KBM-7 (cell line): Measurements from ENCODE around the gene DOK3.

Source experiments
- DNase-seq: peaks from one replicate; pipeline ENCODE4 v3.0.0-alpha.2; 2015
- in situ Hi-C: fragments of 300-500 bp; cut with MboI; formaldehyde crosslinking; loops from 2 replicates; pipeline ENCODE4 v1.14.3; 2020; ENCODE audit warnings: low sequenced_read_pairs, low pct_unique_long_range_greater_than_20kb, mixed read lengths

The DOK3 gene

GRCh38 chr5:177516601-177517568 lies 7.3 kb upstream of the DOK3 start, which contains the start of gene DDX41:
DDX41 (minus strand) TSS chr5:177516961; CDS start chr5:177516945, 16 bp downstream.
- DNase-seq: peak; percentile 98
- in situ Hi-C loops: no loop called here

- no peak for DNase-seq
- in situ Hi-C loops: no loop called here
Measured at GRCh38 chr5:177515580-177515979, 6.0 kb upstream of the DOK3 start.

- in situ Hi-C loops: no loop called here
Measured at GRCh38 chr5:177514541-177514940, 4.9 kb upstream of the DOK3 start.

GRCh38 chr5:177513500-177513899 lies 3.9 kb upstream of the DOK3 start:
- no peak for DNase-seq
- in situ Hi-C loops: no loop called here

More at GRCh38 chr5:177514541-177514940, 4.9 kb upstream of the DOK3 start:
- DNase-seq: no peak

- in situ Hi-C loops: no loop called here
- no peak for DNase-seq
Measured at GRCh38 chr5:177512736-177513380, 3.2 kb upstream of the DOK3 start.

GRCh38 chr5:177511796-177512675 lies 2.4 kb upstream of the DOK3 start:
- in situ Hi-C loops: no loop called here

GRCh38 chr5:177511181-177511580 lies 1.6 kb upstream of the DOK3 start:
- in situ Hi-C loops: no loop called here
- DNase-seq: no peak

More at GRCh38 chr5:177511796-177512675, 2.4 kb upstream of the DOK3 start:
- DNase-seq: no peak

GRCh38 chr5:177510567-177511053 lies 984 bp upstream of the DOK3 start:
- in situ Hi-C loops: no loop called here
- DNase-seq: peak; percentile 36

- DNase-seq: no peak
- in situ Hi-C loops: no loop called here
Measured at GRCh38 chr5:177509991-177510566, 453 bp upstream of the DOK3 start.

GRCh38 chr5:177508837-177509236 lies 789 bp downstream of the DOK3 start:
- in situ Hi-C loops: no loop called here
- DNase-seq: peak; percentile 68

GRCh38 chr5:177508221-177508611 lies 1.4 kb downstream of the DOK3 start:
- DNase-seq: no peak

GRCh38 chr5:177507596-177508220 lies 1.9 kb downstream of the DOK3 start:
- DNase-seq: peak; percentile 16
- in situ Hi-C loops: no loop called here

More at GRCh38 chr5:177508221-177508611, 1.4 kb downstream of the DOK3 start:
- in situ Hi-C loops: no loop called here

- in situ Hi-C loops: no loop called here
- peak; percentile 33 for DNase-seq
Measured at GRCh38 chr5:177507165-177507564, 2.5 kb downstream of the DOK3 start.

- DNase-seq: no peak
- in situ Hi-C loops: no loop called here
Measured at GRCh38 chr5:177505075-177505474, 4.6 kb downstream of the DOK3 start.

- in situ Hi-C loops: no loop called here
- no peak for DNase-seq
Measured at GRCh38 chr5:177504086-177505056, 5.3 kb downstream of the DOK3 start.

GRCh38 chr5:177503351-177504085 lies 6.1 kb downstream of the DOK3 start:
- in situ Hi-C loops: no loop called here
- DNase-seq: no peak

GRCh38 chr5:177502886-177503285 lies 6.7 kb downstream of the DOK3 start:
- no peak for DNase-seq
- in situ Hi-C loops: no loop called here
